Measurements from ENCODE around the gene NPAS2. TPM values are rescaled to one million over a fixed set of nuclear protein-coding genes. Genes with fewer than 3 reads are reported as not detected.

Gene NPAS2
- total RNA-seq, 2 donors from 2014 or later = 33.9 to 38.3 TPM

- Histone ChIP-seq H3K27ac (peak overlapping the region; percentile 76), H3K4me3 (no peak overlapping the region), H3K4me1 (no peaks in the 10 kb centered on the region), H3K36me3 (no peaks in the 10 kb centered on the region), H3K27me3 (no peaks in the 10 kb centered on the region), H3K9me3 (no peaks in the 10 kb centered on the region), H3K9ac (ENCODE audit: low read depth in 2 of 2, low read length in 2 of 2) (peak overlapping the region in 1 of 2 donors; percentile 29)
- TF ChIP-seq, protein P1, sequence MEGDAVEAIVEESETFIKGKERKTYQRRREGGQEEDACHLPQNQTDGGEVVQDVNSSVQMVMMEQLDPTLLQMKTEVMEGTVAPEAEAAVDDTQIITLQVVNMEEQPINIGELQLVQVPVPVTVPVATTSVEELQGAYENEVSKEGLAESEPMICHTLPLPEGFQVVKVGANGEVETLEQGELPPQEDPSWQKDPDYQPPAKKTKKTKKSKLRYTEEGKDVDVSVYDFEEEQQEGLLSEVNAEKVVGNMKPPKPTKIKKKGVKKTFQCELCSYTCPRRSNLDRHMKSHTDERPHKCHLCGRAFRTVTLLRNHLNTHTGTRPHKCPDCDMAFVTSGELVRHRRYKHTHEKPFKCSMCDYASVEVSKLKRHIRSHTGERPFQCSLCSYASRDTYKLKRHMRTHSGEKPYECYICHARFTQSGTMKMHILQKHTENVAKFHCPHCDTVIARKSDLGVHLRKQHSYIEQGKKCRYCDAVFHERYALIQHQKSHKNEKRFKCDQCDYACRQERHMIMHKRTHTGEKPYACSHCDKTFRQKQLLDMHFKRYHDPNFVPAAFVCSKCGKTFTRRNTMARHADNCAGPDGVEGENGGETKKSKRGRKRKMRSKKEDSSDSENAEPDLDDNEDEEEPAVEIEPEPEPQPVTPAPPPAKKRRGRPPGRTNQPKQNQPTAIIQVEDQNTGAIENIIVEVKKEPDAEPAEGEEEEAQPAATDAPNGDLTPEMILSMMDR (IDR thresholded peaks at IDR 0.05) = no peak
- intact Hi-C loops (cut with DNase I) = no loop called here
- peak; percentile 87 for DNase-seq
Observed at GRCh38 chr2:100814453-100814852, 5.5 kb upstream of the NPAS2 start.

DNA sequence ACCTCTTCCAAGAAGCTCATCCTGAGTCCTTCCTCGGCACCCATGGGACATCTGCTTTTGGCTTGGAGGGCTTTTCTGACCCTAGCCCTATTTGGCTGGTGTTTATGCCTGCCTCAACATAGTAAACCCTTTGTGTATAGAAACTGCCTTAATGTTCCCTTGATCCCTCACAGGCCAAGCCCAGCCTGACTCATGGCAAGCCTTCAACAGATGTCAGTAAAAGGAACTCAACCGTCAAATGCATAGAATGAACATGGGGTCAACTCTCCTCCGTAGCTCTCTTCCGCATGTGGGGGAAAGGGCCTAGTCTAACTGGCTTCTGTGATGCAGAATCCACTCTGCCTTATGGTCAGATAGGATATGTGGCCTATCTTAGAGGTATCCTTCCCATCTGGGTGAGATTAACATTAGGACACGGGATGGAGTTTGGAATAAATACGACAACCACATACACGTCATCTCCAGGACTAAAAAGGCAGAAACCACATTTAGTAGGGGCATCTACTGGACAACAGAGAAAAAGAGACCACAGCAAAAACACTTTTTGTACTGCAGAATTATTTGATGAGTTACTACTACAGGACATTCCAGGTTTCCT lies 2.5 kb upstream of the NPAS2 start:
- TF ChIP-seq, protein P1 (IDR thresholded peaks at IDR 0.05) = no peak
- Histone ChIP-seq H3K9ac (ENCODE audit: low read depth in 2 of 2, low read length in 2 of 2) (no peak overlapping the region), H3K27me3 (no peaks in the 10 kb centered on the region), H3K36me3 (no peaks in the 10 kb centered on the region), H3K9me3 (no peaks in the 10 kb centered on the region), H3K4me1 (no peaks in the 10 kb centered on the region), H3K4me3 (no peak overlapping the region), H3K27ac (no peak overlapping the region)
- intact Hi-C loops (cut with DNase I) = no loop called here
- no peak for DNase-seq

DNA sequence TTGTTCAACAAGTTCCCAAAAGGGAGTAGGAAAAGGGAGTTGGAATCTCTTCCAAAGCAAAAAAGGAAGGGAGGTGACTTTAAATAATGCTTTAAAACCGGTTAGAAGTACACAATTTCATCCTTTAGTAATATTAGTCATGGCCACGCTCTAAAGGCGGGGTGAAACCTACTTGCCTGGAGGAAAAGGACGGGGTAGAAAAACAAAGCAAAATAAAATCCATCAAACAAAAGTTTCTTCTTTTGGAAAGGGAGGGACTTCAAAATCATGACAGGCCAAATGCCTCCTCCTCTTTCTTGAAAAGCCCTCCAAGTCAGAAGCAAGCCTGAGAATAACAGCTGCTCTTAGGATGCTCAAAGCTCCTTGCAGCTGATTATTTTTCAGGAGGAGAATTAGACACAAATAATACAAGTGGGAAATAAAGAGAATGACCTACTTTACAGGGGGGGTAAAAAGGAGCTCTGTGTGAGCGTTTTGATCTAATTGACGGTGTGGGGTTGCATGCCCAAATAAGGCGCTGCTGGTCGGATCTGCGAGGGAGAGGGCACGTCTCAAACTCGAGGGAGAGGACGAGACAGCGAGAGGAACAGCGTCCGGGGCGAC lies 1.8 kb upstream of the NPAS2 start:
- no peaks in the 10 kb centered on the region for H3K36me3 ChIP-seq
- H3K4me3 ChIP-seq = peak overlapping the region; percentile 70
- H3K9me3 ChIP-seq = no peaks in the 10 kb centered on the region
- DNase-seq = no peak
- TF ChIP-seq, protein P1 (IDR thresholded peaks at IDR 0.05) = no peak
- H3K4me1 ChIP-seq = no peaks in the 10 kb centered on the region
- intact Hi-C loops (cut with DNase I) = no loop called here
- H3K27me3 ChIP-seq = no peaks in the 10 kb centered on the region
- peak overlapping the region; percentile 87 for H3K27ac ChIP-seq
- peak overlapping the region; percentile 72 to 78 for H3K9ac ChIP-seq (ENCODE audit: low read depth in 2 of 2, low read length in 2 of 2)

GRCh38 chr2:100818606-100819369 lies 1.2 kb upstream of the NPAS2 start:
- no peaks in the 10 kb centered on the region for H3K4me1 ChIP-seq
- H3K27ac ChIP-seq = peak overlapping the region; percentile 87
- TF ChIP-seq, protein P1 (IDR thresholded peaks at IDR 0.05) = peak; percentile 20
- H3K4me3 ChIP-seq = peak overlapping the region; percentile 70
- intact Hi-C loops (cut with DNase I) = no loop called here
- H3K27me3 ChIP-seq = no peaks in the 10 kb centered on the region
- H3K9ac ChIP-seq (ENCODE audit: low read depth in 2 of 2, low read length in 2 of 2) = peak overlapping the region; percentile 72 to 78
- no peaks in the 10 kb centered on the region for H3K9me3 ChIP-seq
- peak; percentile 71 for DNase-seq
- no peaks in the 10 kb centered on the region for H3K36me3 ChIP-seq

GRCh38 chr2:100820273-100820522 lies 259 bp downstream of the NPAS2 start:
- DNase-seq = no peak
- Histone ChIP-seq H3K27me3 (no peaks in the 10 kb centered on the region), H3K36me3 (no peaks in the 10 kb centered on the region), H3K9me3 (no peaks in the 10 kb centered on the region), H3K4me1 (no peaks in the 10 kb centered on the region), H3K4me3 (peak overlapping the region; percentile 80), H3K27ac (peak overlapping the region; percentile 40), H3K9ac (ENCODE audit: low read depth in 2 of 2, low read length in 2 of 2) (peak overlapping the region; percentile 81 to 89)
- TF ChIP-seq, protein P1 (IDR thresholded peaks at IDR 0.05) = no peak
- intact Hi-C loops (cut with DNase I) = no loop called here
